ENCODE results near the gene PIH1D1.

The PIH1D1 gene

GRCh38 chr19:49422407-49423070 is 29.1 kb downstream of the PIH1D1 start:
- Histone ChIP-seq H3K27ac (no peak overlapping the region), H3K4me1 (ENCODE audit: control insufficient read depth in 1 of 2, insufficient read depth in 1 of 2, low read depth in 1 of 2, low read length in 1 of 2) (peaks cover 18 to 24% of the 10 kb centered on the region in 2 experiments), H3K27me3 (peaks cover 90% of the 10 kb centered on the region), H3K4me3 (ENCODE audit: low read depth in 1 of 2, low read length in 1 of 2) (peak overlapping the region; percentile 23 to 24), H3K9me3 (no peaks in the 10 kb centered on the region), H3K36me3 (no peaks in the 10 kb centered on the region)
- TF ChIP-seq, protein P1, sequence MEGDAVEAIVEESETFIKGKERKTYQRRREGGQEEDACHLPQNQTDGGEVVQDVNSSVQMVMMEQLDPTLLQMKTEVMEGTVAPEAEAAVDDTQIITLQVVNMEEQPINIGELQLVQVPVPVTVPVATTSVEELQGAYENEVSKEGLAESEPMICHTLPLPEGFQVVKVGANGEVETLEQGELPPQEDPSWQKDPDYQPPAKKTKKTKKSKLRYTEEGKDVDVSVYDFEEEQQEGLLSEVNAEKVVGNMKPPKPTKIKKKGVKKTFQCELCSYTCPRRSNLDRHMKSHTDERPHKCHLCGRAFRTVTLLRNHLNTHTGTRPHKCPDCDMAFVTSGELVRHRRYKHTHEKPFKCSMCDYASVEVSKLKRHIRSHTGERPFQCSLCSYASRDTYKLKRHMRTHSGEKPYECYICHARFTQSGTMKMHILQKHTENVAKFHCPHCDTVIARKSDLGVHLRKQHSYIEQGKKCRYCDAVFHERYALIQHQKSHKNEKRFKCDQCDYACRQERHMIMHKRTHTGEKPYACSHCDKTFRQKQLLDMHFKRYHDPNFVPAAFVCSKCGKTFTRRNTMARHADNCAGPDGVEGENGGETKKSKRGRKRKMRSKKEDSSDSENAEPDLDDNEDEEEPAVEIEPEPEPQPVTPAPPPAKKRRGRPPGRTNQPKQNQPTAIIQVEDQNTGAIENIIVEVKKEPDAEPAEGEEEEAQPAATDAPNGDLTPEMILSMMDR (IDR thresholded peaks at IDR 0.05), result no peak

DNA sequence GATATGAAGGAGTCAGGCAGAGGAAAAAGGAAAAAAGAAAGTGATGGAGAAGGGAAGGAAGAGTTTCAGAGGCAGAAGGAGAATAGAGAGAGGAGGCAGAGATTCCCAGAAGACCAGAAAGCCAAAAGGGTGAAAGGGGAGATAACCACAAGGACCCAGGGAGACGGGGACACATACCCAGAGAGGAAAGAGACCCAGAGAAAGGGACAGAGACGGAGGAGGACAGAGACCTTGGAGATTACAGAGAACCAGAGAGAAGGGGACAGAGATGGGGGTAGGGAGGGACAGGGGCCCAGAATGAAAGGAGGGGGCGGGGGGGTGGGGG is 29.8 kb downstream of the PIH1D1 start:
- Histone ChIP-seq H3K4me3 (ENCODE audit: low read depth in 1 of 2, low read length in 1 of 2) (no peak overlapping the region), H3K9me3 (no peaks in the 10 kb centered on the region), H3K4me1 (ENCODE audit: control insufficient read depth in 1 of 2, insufficient read depth in 1 of 2, low read depth in 1 of 2, low read length in 1 of 2) (peaks cover 19 to 25% of the 10 kb centered on the region in 2 experiments), H3K36me3 (no peaks in the 10 kb centered on the region), H3K27ac (no peak overlapping the region), H3K27me3 (peaks cover 83% of the 10 kb centered on the region)
- TF ChIP-seq, protein P1 (IDR thresholded peaks at IDR 0.05), result no peak

GRCh38 chr19:49421039-49421877 is 30.4 kb downstream of the PIH1D1 start:
- Histone ChIP-seq H3K36me3 (no peaks in the 10 kb centered on the region), H3K27ac (no peak overlapping the region), H3K4me1 (ENCODE audit: control insufficient read depth in 1 of 2, insufficient read depth in 1 of 2, low read depth in 1 of 2, low read length in 1 of 2) (peaks cover 19 to 25% of the 10 kb centered on the region in 2 experiments), H3K27me3 (peaks cover 77% of the 10 kb centered on the region), H3K9me3 (no peaks in the 10 kb centered on the region), H3K4me3 (ENCODE audit: low read depth in 1 of 2, low read length in 1 of 2) (no peak overlapping the region)
- TF ChIP-seq, protein P1 (IDR thresholded peaks at IDR 0.05), result no peak

DNA sequence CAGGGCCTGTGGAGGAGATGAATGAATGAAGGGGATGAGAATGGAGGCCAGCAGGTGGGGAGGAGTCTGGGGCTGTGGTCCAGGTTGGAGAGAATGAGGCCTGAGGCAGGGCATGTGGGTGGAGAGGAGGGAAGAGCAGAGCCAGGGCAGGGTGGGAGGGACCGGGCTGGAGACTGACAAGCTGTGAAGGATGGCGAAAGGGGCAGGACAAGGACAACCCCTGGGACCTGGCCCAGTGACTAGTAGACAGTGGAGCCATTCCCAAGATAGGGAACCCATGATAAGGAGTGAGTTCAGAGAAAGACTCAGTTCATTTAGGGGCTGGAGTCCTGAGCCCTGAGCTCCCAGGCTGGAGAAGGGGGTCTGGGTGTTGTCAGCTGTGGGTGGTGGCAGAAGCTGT is 31.4 kb downstream of the PIH1D1 start:
- Histone ChIP-seq H3K27ac (no peak overlapping the region), H3K9me3 (no peaks in the 10 kb centered on the region), H3K27me3 (peaks cover 67% of the 10 kb centered on the region), H3K36me3 (no peaks in the 10 kb centered on the region), H3K4me1 (ENCODE audit: control insufficient read depth in 1 of 2, insufficient read depth in 1 of 2, low read depth in 1 of 2, low read length in 1 of 2) (peaks cover 19 to 25% of the 10 kb centered on the region in 2 experiments), H3K4me3 (ENCODE audit: low read depth in 1 of 2, low read length in 1 of 2) (no peak overlapping the region)
- TF ChIP-seq, protein P1 (IDR thresholded peaks at IDR 0.05), result no peak

DNA sequence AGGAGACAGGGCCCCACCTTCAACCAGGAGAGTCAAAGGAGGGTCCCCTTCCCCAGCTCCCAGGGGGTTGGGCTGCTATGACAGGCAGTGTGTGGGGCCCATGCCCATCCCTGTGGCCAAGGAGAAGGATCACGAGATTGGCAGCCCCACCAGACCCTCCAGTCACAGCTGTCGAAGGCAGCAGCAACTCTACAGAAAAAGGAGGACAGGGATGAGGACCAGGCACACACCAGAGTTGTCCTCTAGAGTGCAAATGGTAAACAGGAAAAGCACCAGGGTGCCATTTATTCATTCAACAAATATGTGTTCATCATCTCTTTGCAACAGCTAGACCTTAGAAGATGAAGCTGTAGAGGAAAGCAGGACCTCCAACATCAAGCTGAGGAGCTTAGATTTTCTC is 32.4 kb downstream of the PIH1D1 start:
- peaks cover 57% of the 10 kb centered on the region for H3K27me3 ChIP-seq

More for the DNA sequence above, 32.4 kb downstream of the PIH1D1 start:
- H3K4me1 ChIP-seq (ENCODE audit: control insufficient read depth in 1 of 2, insufficient read depth in 1 of 2, low read depth in 1 of 2, low read length in 1 of 2), result peaks cover 19 to 25% of the 10 kb centered on the region in 2 experiments
- H3K9me3 ChIP-seq, result no peaks in the 10 kb centered on the region
- H3K36me3 ChIP-seq, result no peaks in the 10 kb centered on the region
- H3K27ac ChIP-seq, result no peak overlapping the region
- TF ChIP-seq, protein P1 (IDR thresholded peaks at IDR 0.05), result no peak
- no peak overlapping the region for H3K4me3 ChIP-seq (ENCODE audit: low read depth in 1 of 2, low read length in 1 of 2)

Data from neutrophil (primary cell).